Measurements from ENCODE around the gene STC2.

STC2 gene

DNA sequence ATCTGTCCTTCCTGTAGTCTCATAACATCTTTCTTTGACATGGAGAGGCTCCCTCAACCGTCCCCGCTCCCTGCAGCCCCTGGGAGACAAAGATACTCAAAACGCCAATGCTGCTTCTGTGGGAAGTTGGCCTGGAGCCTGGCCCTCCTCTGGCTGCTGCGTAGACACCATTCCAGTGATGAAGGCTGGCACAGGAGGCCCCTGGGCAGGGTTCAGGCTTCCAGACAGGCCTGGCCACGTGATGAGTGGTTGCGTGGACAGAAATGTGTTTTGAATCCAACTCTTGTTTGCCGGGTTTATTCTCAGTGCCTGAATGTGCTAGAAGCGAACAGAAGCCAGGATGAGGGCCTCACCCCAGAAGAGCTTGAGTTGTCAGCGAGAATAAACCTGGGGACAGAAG lies 50.0 kb downstream of the STC2 start:
- H3K27ac ChIP-seq = no peak overlapping the region

DNA sequence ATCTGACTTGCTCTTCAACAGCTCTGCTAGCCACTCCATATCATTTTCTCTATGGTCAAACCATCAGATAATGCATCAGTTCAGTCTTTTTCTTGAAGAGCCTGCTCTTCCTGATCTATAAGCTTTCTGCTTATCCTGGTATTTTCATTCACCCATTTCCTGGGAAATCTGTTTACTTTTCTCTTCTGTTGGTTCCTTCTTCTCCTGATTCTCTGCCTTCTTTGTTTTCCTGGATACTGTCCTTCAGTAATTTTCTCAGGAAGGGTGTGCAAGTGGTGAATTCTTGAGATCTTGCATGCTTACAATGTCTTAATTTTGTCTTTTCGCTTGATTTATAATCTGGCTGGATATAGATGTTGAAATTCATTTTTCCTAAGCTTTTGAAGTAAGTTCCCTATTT lies 53.4 kb downstream of the STC2 start:
- no peak for DNase-seq (ENCODE audit: low read depth, low spot score)
- H3K27ac ChIP-seq = no peak overlapping the region

More for the DNA sequence above, 50.0 kb downstream of the STC2 start:
- no peak for DNase-seq (ENCODE audit: low read depth, low spot score)

DNA sequence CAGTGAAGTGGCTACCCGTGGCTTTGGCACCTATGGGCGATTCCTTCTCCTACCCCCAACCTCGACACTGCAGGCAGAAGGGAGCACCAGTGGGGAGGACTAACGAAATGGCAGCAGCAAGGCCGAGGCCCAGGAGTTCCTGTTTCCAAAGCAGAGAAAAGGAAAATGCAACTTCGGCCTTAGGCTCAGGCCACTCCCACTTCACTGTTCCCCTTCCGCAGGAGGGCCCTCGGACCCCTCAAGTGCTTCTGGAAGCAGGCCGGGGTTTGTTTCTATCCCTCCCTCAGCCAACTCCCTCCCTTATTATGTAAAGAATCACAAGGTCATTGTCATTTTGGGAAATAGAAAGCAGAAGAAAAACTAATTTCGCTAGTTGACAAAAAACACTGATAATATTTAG lies 56.8 kb downstream of the STC2 start:
- no peak overlapping the region for H3K27ac ChIP-seq
- no peak for DNase-seq (ENCODE audit: low read depth, low spot score)

GRCh38 chr5:173268750-173269432 lies 59.3 kb downstream of the STC2 start:
- DNase-seq (ENCODE audit: low read depth, low spot score) = no peak
- H3K27ac ChIP-seq = no peak overlapping the region

DNA sequence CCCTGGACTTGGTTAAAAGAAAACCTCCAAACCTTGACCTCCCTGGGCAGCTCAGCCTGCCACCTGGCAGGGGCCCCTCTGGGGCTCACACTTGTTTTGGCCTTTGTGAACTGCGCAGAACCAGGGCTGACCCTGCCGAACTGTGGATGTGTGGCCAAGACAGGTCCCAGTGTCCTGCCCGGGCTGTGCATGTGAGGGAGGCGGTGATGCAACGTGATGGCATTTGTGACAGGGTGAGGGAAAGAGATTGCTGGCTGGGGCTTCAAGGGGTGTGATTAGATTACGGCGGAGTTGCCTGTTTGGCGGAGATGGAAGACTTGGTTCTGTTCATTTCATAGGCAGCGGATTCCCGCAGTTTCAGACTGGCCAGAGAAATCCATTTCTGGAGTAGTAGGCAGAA lies 62.8 kb downstream of the STC2 start:
- no peak overlapping the region for H3K27ac ChIP-seq
- no peak for DNase-seq (ENCODE audit: low read depth, low spot score)

Data from epithelial cell of prostate (primary cell).